NCI-H2107 treated with DMSO at 0.1 percent for 48 hours (cell line): ENCODE measurements around the gene DNAH8.
A peak's percentile ranks its signal among the peaks of the same experiment; 100 is the strongest.

Experiments used
- DNase-seq: peaks from one replicate; lab custom pipeline; 2025; ENCODE audit not compliant: unreplicated experiment; lab: John Stamatoyannopoulos, UW

DNAH8 gene, protein sequence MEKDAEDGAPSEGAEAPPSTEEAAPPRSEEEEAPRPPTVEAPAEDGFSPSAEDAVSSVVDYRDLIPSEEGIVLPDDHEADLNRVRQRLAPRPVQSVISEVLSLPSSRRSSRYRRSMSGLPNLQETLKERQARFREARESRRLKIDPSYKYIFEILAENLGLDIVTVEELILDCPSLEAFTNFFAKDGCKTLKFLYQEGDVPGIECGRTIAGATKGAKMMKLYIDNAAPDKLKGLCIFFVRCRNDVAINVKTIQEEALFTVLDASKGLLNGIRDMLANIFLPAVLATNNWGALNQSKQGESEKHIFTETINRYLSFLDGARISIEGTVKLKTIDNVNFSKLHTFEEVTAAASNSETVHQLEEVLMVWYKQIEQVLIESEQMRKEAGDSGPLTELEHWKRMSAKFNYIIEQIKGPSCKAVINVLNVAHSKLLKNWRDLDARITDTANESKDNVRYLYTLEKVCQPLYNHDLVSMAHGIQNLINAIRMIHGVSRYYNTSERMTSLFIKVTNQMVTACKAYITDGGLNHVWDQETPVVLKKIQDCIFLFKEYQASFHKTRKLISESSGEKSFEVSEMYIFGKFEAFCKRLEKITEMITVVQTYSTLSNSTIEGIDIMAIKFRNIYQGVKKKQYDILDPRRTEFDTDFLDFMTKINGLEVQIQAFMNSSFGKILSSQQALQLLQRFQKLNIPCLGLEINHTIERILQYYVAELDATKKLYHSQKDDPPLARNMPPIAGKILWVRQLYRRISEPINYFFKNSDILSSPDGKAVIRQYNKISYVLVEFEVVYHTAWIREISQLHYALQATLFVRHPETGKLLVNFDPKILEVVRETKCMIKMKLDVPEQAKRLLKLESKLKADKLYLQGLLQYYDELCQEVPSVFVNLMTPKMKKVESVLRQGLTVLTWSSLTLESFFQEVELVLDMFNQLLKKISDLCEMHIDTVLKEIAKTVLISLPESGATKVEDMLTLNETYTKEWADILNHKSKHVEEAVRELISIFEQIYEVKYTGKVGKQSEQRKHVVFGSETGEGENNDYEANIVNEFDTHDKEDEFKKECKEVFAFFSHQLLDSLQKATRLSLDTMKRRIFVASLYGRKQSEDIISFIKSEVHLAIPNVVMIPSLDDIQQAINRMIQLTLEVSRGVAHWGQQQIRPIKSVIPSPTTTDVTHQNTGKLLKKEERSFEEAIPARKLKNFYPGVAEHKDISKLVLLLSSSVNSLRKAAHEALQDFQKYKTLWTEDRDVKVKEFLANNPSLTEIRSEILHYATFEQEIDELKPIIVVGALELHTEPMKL (N-terminal part only)

DNA sequence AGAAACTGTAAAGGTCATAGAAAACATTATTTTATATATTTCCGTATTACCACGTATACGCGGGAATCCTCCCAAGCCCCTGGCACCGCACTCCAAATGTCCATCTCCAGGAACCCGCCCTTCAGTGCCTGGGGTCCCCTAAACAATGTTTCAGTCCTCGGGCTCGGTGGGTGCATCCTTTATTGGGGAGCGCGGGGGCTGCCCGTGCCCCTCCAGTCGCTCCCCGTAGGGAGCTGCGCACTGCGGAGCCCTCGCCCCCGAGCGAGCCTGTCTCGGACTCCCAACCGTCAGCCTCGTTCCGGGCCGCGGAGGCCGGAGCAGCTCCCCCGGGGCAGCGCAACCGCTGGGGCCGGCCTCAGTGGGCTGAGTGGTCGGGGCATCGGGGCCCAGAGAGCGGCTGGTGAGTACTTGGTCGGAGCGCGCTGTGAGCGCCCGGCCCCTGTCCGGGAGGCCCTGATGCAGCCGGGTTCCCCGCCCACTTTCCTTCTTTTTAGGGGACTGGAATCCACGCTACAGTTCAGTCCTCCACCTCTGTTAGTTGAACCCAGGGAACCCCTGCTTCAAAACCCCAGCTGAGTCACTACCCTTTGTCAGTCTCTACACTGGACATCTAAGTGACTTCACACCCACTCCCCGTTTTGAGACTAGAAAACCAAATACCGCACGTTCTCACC lies at the start of gene DNAH8:
Gene DNAH8 (plus strand): TSS at position 296 of the 674 bp plus-strand sequence. CDS start 7,499 bp downstream, outside the sequence.
- no peak for DNase-seq

DNA sequence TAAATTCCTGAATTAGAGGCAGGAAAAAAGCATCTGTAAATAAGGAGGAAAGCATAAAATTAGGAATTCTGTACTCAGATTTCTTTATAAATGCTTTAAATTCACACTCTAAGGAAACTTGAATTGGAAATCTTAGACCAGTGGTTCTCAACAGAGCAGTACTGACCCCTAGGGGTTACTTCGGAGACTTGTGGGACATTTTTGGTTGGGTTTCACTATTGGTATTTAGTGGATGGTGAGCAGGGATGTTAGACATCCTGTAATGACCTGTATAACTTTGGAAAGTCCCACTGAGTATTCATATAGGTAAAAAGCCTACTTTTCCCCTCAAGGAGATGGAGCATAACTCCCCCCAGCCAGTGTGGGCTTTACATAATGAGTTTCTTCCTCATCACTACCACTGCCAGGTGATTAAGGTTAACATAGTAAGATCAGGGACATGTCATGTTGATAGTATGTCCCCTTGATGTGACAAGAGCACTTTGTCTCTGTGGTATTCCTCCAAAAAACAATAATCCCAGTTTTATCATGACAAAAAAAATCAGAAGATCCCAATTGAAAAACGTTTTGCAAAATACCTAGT lies 43.1 kb upstream of the DNAH8 start:
- DNase-seq = peak; percentile 27

DNA sequence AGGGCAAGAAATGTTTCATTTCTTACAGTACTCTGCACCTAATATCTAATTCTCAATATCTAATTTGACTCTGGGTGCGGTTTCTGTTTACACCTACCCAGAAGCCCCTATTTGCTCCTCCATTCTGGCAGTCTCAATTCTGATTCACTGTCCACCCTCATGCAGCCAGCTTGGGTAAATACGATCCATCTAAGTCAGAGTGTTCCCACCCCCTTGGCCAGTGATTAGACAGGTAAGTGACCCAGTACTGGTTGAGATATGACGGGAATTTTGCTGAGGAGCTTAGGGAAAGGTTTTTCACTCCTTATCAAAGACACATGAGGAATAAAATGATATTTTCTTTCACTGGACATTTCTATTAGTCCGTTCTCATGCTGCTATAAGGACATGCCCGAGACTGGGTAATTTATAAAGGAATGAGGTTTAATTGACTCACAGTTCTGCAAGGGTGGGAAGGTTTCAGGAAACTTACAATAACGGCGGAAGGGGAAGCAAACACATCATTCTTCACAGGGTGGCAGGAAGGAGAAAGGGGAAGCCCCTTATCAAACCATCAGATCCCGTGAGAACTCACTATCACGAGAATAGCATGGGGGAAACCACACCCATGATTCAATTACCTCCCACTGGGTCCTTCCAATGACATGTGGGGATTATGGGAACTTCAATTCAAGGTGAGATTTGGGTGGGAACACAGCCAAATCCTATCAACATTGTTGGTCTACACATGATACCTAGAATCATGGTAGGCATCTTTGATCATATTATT lies 41.5 kb upstream of the DNAH8 start:
- no peak for DNase-seq

DNA sequence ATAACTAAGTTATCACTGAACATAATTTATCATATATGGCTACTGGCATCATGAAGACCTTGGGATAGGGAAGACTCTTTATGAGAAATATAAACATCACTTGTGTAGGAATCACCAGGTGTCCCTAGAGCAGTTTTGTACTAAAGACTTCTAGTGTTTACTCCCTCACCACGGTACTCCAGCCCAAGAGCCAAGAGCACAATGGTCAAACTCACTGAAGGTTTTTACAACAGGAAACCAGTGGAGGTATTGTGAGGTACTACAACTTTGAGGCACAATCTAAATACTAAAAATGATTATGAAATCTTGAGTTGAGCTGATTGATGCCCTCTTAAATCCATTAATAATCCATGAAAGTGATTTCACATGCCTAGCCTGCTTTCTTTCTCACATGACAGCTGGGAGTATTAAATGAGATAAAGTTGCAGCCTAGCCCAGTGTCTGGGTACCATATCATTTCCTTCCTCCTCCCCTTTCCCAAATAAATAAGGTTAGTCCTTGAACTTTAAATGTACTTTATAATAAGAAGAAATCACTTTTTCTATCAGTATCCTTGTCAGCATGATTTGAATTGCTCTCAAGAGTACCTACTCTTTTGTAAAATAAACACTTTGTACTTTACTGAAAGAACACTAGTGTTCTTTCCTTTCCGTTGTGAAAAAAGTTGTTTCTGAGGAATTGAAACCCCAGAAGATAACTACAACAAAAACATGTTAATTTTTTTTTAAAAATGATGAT lies 38.7 kb upstream of the DNAH8 start:
- no peak for DNase-seq

DNA sequence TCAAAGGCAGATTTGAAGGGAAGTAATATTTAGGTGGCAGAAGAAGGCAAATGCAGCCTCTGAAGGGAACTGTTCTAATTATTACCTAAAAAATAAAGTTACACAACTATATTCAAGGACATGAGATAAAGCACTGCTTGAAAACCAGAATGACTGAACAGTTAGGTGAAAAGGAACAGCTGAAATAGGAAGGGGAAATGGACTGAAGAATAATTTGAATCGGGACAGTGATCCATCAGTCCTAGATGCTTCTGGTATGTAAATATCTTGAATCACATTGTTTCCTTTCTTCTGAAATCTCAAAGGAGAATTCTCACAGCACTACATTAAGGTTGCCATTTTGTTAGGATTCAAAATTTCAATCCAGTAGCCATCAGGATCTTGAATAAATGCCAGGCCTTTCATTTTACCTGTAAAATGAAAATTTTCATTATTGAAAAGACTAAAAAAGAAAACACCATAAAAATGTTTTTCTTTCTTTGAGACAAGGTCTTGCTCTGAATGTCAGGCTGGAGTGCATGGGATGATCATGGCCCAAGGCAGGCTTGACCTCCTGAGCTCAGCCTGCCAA lies 38.1 kb upstream of the DNAH8 start:
- DNase-seq = no peak

DNA sequence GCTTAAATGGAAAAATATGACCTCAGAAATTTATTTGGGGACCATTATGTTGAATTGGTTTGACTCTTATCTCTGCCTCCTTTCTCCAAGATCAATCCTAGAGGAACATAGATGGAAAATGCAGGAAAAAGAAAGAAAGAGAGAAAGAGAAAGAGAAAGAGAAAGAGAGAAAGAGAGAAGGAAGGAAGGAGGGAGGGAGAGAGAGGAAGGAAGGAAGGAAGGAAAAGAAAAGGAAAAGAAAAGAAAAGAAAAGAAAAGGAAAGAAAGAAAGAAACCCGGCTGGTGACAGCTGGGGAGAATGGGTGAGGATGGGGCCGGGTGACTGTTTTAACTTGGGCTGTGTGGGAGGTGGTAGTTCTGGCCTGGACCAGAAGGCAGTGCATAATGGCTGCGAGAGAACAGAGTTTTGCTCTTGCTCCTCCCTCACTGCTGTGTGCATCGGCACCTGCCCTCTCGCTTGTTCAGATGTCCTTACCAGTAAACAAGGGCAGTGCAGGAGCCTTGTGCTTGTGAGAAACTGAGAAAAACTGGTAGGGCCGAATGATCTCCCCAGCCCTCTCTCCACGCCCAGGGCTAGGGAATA lies 36.8 kb upstream of the DNAH8 start:
- DNase-seq = no peak

DNA sequence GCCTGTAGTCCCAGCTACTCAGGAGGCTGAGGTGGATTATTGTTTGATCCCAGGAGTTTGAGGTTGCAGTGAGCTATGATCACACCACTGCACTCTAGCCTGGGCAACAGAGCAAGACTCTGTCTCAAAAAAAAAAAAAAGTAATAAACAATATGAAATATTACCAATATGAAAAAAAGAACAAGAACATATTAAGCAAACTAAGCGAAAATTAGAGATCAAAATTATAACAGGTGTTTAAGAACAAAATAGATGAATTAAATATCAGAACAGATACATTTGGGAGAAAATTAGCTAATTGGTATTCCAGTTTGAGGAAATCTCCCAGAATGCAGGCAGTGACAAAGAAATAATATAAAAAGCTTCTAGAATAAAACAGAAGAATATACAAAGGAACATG lies 35.4 kb upstream of the DNAH8 start:
- no peak for DNase-seq

DNA sequence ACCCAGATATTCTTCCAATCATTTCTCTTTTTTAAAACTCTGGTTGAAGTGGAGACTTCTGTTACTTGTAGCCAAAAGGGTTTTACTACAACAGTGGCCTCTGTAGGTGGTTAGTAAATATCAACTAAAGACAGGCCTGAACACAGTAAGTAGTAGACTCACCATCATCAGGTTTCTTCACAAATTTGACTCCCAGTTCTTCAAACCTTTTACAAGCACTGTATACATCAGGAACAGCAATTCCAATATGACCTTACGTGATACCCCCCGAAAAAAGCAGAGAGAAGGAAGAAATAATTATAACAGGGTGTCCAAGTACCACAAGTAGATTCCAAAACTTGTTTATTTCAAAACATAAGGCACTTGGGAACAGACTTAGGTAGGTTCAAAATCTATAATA lies 33.3 kb upstream of the DNAH8 start:
- DNase-seq = no peak

DNA sequence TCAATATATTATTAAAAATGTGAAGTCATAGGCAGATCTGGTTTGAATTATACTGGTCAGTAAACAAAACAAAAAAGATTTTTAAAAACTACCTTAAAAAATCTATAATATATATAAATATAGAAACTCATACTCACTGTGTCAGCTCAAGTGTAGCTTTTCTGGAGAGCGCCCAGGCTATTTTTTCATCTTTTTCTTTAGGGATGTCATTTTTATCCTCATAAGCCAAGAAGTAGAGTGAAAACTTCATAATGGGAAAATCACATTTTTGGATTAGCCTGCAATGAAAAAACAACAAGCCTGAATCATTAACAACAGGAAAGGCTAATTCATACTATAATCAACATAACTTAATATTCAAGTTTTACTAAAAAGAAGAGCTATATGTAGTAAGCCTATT lies 30.9 kb upstream of the DNAH8 start:
- DNase-seq = no peak

DNA sequence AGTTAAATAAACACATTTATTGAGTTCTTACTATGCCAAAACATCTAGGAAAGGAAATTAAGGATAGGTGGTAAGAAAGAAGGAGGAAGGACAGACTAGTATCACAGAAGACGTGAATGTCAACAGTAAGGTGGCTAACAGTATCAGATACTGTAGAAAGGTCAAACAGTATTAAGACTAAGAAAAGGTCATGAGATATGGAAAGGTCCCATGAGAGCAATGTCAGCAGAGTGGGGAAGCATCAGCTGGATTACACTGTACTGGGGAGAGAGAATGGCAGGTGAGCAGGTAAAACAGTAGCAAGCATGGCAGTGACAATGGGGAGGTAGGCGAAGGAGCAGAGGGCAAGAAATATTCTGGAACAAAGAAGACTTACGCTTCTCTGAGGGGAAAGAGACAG lies 30.2 kb upstream of the DNAH8 start:
- DNase-seq = no peak

DNA sequence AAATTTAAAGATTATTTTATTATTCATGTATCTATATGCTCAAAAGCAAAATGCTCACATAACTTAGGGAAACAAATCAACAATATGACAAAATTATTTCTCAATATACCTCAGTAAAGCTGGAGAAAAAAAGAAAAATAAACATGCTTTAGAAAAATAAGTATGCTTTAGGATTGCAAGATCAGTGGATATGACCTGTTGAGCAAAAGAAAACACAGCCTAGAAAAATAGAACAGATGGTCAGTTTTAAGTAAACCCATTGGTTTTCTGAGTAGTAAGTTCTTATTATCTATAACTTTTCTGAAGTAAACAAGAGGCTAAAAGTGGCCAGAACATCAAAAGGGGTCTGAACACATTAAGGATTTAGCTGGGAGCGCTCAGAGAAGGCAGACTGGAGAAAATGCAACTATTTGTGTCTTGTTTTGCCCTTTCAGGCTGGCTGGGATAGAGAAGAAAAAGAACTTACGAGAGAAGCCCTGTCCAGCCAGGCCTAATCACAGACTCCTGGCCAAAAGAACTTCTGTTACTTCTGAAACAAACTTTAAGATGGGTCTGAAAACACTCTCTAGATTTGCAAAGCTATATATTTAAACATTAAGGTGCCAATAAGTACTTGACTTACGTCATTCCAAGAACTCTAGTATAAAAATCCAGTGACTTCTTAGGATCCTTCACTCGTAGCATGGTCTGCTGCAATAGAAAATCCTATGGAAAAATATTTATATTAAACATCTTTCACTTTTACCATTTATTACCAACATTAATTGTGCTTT lies 28.7 kb upstream of the DNAH8 start:
- DNase-seq = no peak

DNA sequence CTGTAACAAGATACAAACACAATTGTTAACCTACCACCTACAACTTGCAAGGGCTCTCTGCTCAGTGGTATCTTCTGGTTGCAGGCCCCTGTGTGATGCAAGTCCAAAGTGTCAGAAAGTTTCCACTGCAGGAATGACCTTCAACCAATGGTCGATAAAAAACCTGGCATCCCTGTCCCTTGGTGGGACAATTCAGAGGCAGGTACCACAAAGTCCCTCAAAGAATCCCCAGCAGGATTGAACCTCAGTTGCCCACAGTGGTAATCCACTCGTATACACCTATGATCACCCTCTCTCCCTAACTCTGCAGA lies 28.1 kb upstream of the DNAH8 start:
- DNase-seq = no peak

DNA sequence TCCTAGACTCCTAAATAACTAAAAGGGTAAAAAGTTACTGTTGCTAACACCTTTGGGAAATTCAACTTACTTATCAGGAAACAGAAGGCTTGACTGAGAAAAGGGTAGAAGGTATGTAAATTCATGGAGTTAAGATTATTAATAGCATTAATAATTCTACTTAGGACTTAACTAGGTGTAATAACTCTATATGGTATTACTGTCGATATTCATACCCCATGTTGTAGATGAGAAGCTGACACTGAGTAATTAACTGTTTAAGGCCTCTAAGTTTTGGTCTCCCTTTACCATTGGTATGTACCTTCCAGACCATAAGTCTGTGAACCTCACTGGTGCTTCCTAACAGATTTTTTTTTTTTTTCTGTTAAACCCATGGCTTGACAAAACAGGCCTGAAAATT lies 27.6 kb upstream of the DNAH8 start:
- no peak for DNase-seq

DNA sequence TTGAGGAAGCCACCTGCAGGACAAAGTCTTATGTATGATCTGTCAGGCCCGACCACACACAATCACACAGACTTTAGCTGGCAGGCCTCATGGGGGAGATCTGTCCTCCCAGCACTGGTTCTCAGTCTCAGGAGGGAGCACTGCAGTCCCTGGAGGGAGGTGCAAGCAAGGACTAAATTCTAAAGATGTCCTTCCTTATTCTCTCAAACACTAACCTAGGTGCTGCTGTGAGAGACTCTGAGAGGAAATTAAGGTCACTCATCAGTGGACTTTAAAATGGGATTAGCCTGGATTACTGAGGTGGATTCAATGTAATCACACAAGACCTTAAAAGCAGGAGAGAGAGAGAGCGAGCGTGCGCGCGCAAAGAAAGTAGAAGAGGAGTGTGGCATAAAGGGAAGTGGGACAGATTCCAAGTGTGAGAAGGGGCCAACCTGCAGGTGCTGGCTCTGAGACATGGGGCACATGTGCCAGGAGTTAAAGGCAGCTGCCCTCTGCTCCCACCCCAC lies 26.5 kb upstream of the DNAH8 start:
- DNase-seq = no peak

DNA sequence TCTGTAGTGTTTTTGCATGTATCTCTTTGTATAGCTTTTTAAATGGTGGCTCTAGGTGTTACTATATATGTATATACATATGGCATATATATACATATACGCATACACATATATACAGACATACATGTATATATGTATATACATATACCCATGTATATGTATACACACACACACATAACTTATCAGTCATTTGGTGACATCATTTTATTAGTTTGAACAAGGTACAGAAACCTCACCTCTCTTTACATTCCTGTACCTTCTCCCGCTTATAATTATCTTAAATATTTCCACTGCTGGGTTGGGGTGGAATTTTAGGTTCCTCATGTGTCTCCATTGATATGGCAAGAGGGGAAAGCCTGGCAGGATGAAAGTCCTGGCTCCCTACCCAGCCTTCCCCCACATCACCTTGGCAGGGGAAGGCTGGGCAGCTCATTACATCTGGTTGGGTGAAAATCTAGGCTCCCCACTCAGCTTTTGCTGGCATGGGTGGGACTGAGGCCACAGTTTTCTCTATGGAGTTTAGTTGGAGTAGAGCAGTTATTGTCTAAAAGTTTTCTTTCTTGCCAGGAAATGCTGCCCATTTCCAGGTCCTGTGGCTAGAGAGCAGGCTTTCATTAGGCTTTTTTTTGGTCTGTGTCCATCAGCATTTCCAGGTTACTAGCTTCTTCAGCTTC lies 19.7 kb upstream of the DNAH8 start:
- no peak for DNase-seq

DNA sequence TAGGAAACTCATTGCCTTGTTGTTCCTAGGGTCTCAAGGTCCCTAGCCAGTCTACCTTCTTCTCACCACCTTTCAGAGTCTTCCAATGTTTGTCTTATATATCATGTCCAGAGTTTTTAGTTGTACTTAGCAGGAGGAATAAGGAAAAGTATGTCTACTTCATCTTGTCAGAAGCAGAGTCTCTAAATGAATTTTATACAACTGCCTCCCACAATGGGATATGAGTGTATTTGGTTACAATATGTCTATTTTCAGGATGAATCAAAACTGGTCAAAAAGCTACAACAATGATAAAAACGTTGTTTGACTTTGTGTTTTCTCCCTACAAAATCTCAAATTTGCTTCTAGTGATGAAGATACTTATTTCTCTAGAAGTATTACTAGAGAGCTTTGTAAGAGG lies 19.2 kb upstream of the DNAH8 start:
- DNase-seq = no peak

DNA sequence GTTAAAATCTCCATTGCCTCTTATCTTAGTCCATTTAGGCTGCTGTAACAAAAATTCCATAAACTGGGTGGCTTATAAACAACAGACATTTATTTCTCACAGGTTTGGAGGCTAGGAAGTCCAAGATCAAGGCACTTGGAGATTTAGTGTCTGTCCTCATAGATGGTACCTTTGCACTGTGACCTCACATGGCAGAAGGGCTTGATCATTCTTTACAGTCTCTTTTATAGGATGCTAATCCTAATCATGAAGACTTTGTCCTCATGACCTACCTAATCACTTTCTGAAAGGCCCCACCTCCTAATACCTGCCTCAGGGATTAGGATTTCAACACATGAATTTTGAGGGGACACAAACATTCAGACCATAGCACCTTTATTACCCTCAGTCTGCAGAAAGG lies 18.8 kb upstream of the DNAH8 start:
- no peak for DNase-seq
